SK-N-SH treated with all-trans-retinoic acid at 6 μM for 48 hours (cell line): Measurements from ENCODE around the gene FEN1.

Experiments used
- ATAC-seq: fragments of 200-7000 bp; cut with Tn5 transposase; 3 replicates; pipeline ENCODE4 v1.9.1; 2020; ENCODE audit warnings: mild to moderate bottlenecking, moderate library complexity
- CREB5 ChIP-seq: fragments of 250-450 bp; sonication (Bioruptor Pico); IDR thresholded peaks from 2 replicates; pipeline ENCODE4 v1.5.1; 2020; ENCODE audit warnings: low read depth, mild to moderate bottlenecking, moderate library complexity
- CSDC2 ChIP-seq: fragments of 250-450 bp; sonication (Bioruptor Pico); IDR thresholded peaks from 2 replicates; pipeline ENCODE4 v1.5.0; 2020; ENCODE audit warnings: mild to moderate bottlenecking, moderate library complexity
- CSRNP3 ChIP-seq: fragments of 250-450 bp; sonication (Bioruptor Pico); IDR thresholded peaks from 2 replicates; pipeline ENCODE4 v1.5.1; 2021; ENCODE audit warnings: mild to moderate bottlenecking, moderate library complexity
- ISL1 ChIP-seq: fragments of 250-450 bp; sonication (Bioruptor Pico); IDR thresholded peaks from 2 replicates; pipeline ENCODE4 v2.1.2; 2022; ENCODE audit warnings: mild to moderate bottlenecking, moderate library complexity
- OSR1 ChIP-seq: fragments of 250-450 bp; sonication (Bioruptor Pico); IDR thresholded peaks from 2 replicates; pipeline ENCODE4 v1.8.0; 2022; ENCODE audit warnings: moderate library complexity, mild to moderate bottlenecking, inconsistent platforms
- PPARA ChIP-seq: fragments of 250-450 bp; sonication (Bioruptor Pico); IDR thresholded peaks from 2 replicates; pipeline ENCODE4 v1.5.0; 2020; ENCODE audit warnings: mild to moderate bottlenecking, borderline replicate concordance
- SNAI2 ChIP-seq: fragments of 250-450 bp; sonication (Bioruptor Pico); IDR thresholded peaks from 2 replicates; pipeline ENCODE4 v1.5.0; 2020; ENCODE audit warnings: mild to moderate bottlenecking, moderate library complexity
- TSHZ2 ChIP-seq: fragments of 250-450 bp; sonication (Bioruptor Pico); IDR thresholded peaks from 2 replicates; pipeline ENCODE4 v1.5.0; 2020; ENCODE audit warnings: mild to moderate bottlenecking, moderate library complexity
- ZFP30 ChIP-seq: fragments of 450-650 bp; formaldehyde crosslinking; IDR thresholded peaks from 2 replicates; pipeline ENCODE4 v1.5.0; 2022; ENCODE audit warnings: mild to moderate bottlenecking, moderate library complexity
- ZNF565 ChIP-seq: fragments of 450-650 bp; formaldehyde crosslinking; conservative IDR thresholded peaks from 2 replicates; pipeline ENCODE4 v1.5.0; 2020; ENCODE audit warnings: low read depth, mild to moderate bottlenecking, moderate library complexity
- ZNF70 ChIP-seq: fragments of 450-650 bp; formaldehyde crosslinking; IDR thresholded peaks from 2 replicates; pipeline ENCODE4 v1.5.0; 2020; ENCODE audit warnings: mild to moderate bottlenecking, moderate library complexity
- TF ChIP-seq, protein P1 (sequence below): fragments of 250-450 bp; sonication (Bioruptor Pico); IDR thresholded peaks from 2 replicates; pipeline ENCODE4 v1.8.0; 2021; ENCODE audit warnings: low read depth, mild to moderate bottlenecking, moderate library complexity, borderline replicate concordance
- TF ChIP-seq, protein P2 (sequence below): fragments of 250-450 bp; sonication (Bioruptor Pico); IDR thresholded peaks from 2 replicates; pipeline ENCODE4 v1.8.0; 2020; ENCODE audit warnings: mild to moderate bottlenecking, moderate library complexity, borderline replicate concordance

FEN1 gene, protein sequence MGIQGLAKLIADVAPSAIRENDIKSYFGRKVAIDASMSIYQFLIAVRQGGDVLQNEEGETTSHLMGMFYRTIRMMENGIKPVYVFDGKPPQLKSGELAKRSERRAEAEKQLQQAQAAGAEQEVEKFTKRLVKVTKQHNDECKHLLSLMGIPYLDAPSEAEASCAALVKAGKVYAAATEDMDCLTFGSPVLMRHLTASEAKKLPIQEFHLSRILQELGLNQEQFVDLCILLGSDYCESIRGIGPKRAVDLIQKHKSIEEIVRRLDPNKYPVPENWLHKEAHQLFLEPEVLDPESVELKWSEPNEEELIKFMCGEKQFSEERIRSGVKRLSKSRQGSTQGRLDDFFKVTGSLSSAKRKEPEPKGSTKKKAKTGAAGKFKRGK

DNA sequence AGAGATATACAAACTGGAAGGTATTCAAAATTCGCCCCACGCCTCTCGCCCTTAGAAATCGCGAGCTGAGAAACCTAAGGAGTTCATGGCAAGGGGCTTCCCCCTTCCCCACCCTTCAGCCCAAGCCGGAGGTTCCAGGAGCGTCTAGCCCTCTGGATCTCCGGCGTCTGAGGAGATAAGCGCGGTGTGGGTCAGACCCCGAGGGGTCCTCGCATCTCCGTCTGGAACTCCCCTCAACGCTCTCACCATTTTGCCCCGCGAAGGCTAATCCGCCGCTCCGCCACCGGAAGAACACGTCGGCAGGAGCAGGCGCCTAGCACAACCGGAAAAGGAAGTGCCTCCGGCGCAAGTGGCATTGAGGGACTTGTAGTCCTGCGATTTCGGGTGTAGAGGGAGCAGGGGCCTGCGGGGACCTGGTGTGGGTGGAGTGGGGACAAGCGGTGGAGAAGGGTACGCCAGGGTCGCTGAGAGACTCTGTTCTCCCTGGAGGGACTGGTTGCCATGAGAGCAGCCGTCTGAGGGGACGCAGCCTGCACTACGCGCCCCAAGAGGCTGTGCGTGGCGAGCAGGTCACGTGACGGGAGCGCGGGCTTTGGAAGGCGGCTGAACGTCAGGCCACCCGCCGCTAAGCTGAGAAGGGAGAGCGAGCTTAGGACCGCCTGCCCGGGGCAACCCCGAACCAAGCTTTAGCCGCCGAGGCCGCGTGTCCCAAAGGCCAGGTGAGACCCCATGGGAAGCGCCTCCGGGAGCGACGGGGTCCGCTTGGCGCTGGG is at the start of gene FEN1, which contains the start of gene TMEM258:
TSS of gene FEN1 (plus strand) at position 602 of the 773 bp plus-strand sequence. CDS start 2,451 bp downstream, outside the sequence.
TSS of gene TMEM258 (minus strand) at position 290 of the 773 bp plus-strand sequence. CDS start at position 249, 41 bp downstream.
- TF ChIP-seq, protein P1, sequence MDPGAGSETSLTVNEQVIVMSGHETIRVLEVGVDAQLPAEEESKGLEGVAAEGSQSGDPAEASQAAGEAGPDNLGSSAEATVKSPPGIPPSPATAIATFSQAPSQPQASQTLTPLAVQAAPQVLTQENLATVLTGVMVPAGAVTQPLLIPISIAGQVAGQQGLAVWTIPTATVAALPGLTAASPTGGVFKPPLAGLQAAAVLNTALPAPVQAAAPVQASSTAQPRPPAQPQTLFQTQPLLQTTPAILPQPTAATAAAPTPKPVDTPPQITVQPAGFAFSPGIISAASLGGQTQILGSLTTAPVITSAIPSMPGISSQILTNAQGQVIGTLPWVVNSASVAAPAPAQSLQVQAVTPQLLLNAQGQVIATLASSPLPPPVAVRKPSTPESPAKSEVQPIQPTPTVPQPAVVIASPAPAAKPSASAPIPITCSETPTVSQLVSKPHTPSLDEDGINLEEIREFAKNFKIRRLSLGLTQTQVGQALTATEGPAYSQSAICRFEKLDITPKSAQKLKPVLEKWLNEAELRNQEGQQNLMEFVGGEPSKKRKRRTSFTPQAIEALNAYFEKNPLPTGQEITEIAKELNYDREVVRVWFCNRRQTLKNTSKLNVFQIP (CRISPR knock-in tag): no peak
- TF ChIP-seq PPARA (CRISPR knock-in tag) (no peak), ZNF565 (CRISPR knock-in tag) (no peak), SNAI2 (no peak), TSHZ2 (CRISPR knock-in tag) (no peak), CSDC2 (CRISPR knock-in tag) (no peak), CSRNP3 (CRISPR knock-in tag) (no peak)
- ATAC-seq: peak; percentile 92

GRCh38 chr11:61743486-61744095 is 49.1 kb upstream of the FEN1 start:
- TF ChIP-seq CREB5 (CRISPR knock-in tag) (no peak), PPARA (CRISPR knock-in tag) (no peak), ZNF565 (CRISPR knock-in tag) (no peak), ISL1 (no peak), CSRNP3 (CRISPR knock-in tag) (no peak), OSR1 (CRISPR knock-in tag) (no peak), ZFP30 (CRISPR knock-in tag) (no peak), ZNF70 (no peak), TSHZ2 (CRISPR knock-in tag) (no peak)
- TF ChIP-seq, protein P2, sequence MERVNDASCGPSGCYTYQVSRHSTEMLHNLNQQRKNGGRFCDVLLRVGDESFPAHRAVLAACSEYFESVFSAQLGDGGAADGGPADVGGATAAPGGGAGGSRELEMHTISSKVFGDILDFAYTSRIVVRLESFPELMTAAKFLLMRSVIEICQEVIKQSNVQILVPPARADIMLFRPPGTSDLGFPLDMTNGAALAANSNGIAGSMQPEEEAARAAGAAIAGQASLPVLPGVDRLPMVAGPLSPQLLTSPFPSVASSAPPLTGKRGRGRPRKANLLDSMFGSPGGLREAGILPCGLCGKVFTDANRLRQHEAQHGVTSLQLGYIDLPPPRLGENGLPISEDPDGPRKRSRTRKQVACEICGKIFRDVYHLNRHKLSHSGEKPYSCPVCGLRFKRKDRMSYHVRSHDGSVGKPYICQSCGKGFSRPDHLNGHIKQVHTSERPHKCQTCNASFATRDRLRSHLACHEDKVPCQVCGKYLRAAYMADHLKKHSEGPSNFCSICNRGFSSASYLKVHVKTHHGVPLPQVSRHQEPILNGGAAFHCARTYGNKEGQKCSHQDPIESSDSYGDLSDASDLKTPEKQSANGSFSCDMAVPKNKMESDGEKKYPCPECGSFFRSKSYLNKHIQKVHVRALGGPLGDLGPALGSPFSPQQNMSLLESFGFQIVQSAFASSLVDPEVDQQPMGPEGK: no peak
- TF ChIP-seq, all 23 proteins: peak for 0
- no peak for ATAC-seq
